ENCODE data around the gene MICAL1. TPM values are rescaled to one million over a fixed set of nuclear protein-coding genes. Genes with fewer than 3 reads are reported as not detected.

Gene MICAL1
- total RNA-seq, result 10 to 100 TPM; 18.9 to 29.0 TPM

- no peaks in the 10 kb centered on the region for H3K9me3 Mint-ChIP-seq
- H3K27ac Mint-ChIP-seq, result peak within 1 kb of the TSS; percentile 74 to 90
- H3K36me3 Mint-ChIP-seq, result no peaks in the 10 kb centered on the region
- peaks cover 0 to 4% of the 10 kb centered on the region in 2 donors for H3K27me3 Mint-ChIP-seq
- peak; percentile 77 for DNase-seq (ENCODE audit: low spot score)
- peak within 1 kb of the TSS; percentile 94 for H3K4me3 Mint-ChIP-seq
- ATAC-seq, result peak; percentile 78 to 86
- peaks cover 28 to 43% of the 10 kb centered on the region in 2 donors for H3K4me1 Mint-ChIP-seq (ENCODE audit: low read depth in 2 of 2)
Observed at GRCh38 chr6:109455437-109456110, at the start of gene MICAL1. MICAL1 (minus strand) TSS chr6:109455772; CDS start chr6:109454196, 1,576 bp downstream.

GRCh38 chr6:109503327-109504224 lies 48.0 kb upstream of the MICAL1 start:
- no peaks in the 10 kb centered on the region for H3K36me3 Mint-ChIP-seq
- H3K4me1 Mint-ChIP-seq (ENCODE audit: low read depth in 2 of 2), result no peaks in the 10 kb centered on the region
- no peaks in the 10 kb centered on the region for H3K9me3 Mint-ChIP-seq
- H3K27me3 Mint-ChIP-seq, result no peaks in the 10 kb centered on the region
- DNase-seq (ENCODE audit: low spot score) (no peak), ATAC-seq (no peak)
- no peak overlapping the region for H3K4me3 Mint-ChIP-seq
- no peak overlapping the region for H3K27ac Mint-ChIP-seq

- Mint-ChIP-seq H3K27me3 (peaks cover 3 to 12% of the 10 kb centered on the region in 2 donors), H3K4me1 (ENCODE audit: low read depth in 2 of 2) (no peaks in the 10 kb centered on the region), H3K36me3 (no peaks in the 10 kb centered on the region), H3K9me3 (no peaks in the 10 kb centered on the region), H3K27ac (no peak overlapping the region), H3K4me3 (no peak overlapping the region)
- ATAC-seq (no peak), DNase-seq (ENCODE audit: low spot score) (no peak)
Observed at GRCh38 chr6:109498936-109499335, 43.4 kb upstream of the MICAL1 start.

GRCh38 chr6:109498052-109498451 lies 42.5 kb upstream of the MICAL1 start:
- H3K4me1 Mint-ChIP-seq (ENCODE audit: low read depth in 2 of 2), result no peaks in the 10 kb centered on the region
- no peak overlapping the region for H3K4me3 Mint-ChIP-seq
- peaks cover 3 to 12% of the 10 kb centered on the region in 2 donors for H3K27me3 Mint-ChIP-seq
- ATAC-seq, result no peak
- H3K36me3 Mint-ChIP-seq, result no peaks in the 10 kb centered on the region
- H3K9me3 Mint-ChIP-seq, result no peaks in the 10 kb centered on the region
- no peak for DNase-seq (ENCODE audit: low spot score)
- H3K27ac Mint-ChIP-seq, result no peak overlapping the region

- no peak for ATAC-seq
Observed at GRCh38 chr6:109496036-109496772, 40.6 kb upstream of the MICAL1 start.

GRCh38 chr6:109493865-109494264 lies 38.3 kb upstream of the MICAL1 start:
- Mint-ChIP-seq H3K27me3 (peaks cover 3 to 12% of the 10 kb centered on the region in 2 donors), H3K4me1 (ENCODE audit: low read depth in 2 of 2) (peaks cover 15 to 16% of the 10 kb centered on the region in 2 donors), H3K4me3 (no peak overlapping the region), H3K36me3 (no peaks in the 10 kb centered on the region), H3K27ac (no peak overlapping the region), H3K9me3 (no peaks in the 10 kb centered on the region)
- DNase-seq (ENCODE audit: low spot score), result no peak
- no peak for ATAC-seq

More at GRCh38 chr6:109496036-109496772, 40.6 kb upstream of the MICAL1 start:
- H3K27ac Mint-ChIP-seq, result no peak overlapping the region
- H3K4me1 Mint-ChIP-seq (ENCODE audit: low read depth in 2 of 2), result peaks cover 8 to 9% of the 10 kb centered on the region in 2 donors
- peaks cover 3 to 12% of the 10 kb centered on the region in 2 donors for H3K27me3 Mint-ChIP-seq
- H3K4me3 Mint-ChIP-seq, result no peak overlapping the region
- no peak for DNase-seq (ENCODE audit: low spot score)
- no peaks in the 10 kb centered on the region for H3K9me3 Mint-ChIP-seq
- H3K36me3 Mint-ChIP-seq, result no peaks in the 10 kb centered on the region

GRCh38 chr6:109491207-109491938 lies 35.8 kb upstream of the MICAL1 start:
- DNase-seq (ENCODE audit: low spot score) (no peak), ATAC-seq (peak; percentile 81 to 97)
- Mint-ChIP-seq H3K36me3 (no peaks in the 10 kb centered on the region), H3K27ac (peak overlapping the region; percentile 2 to 20), H3K4me3 (peak overlapping the region; percentile 3), H3K9me3 (no peaks in the 10 kb centered on the region), H3K27me3 (no peaks in the 10 kb centered on the region), H3K4me1 (ENCODE audit: low read depth in 2 of 2) (peaks cover 15 to 16% of the 10 kb centered on the region in 2 donors)

- H3K4me3 Mint-ChIP-seq, result peak overlapping the region; percentile 3
- H3K27ac Mint-ChIP-seq, result peak overlapping the region; percentile 2 to 20
- no peaks in the 10 kb centered on the region for H3K9me3 Mint-ChIP-seq
- H3K36me3 Mint-ChIP-seq, result no peaks in the 10 kb centered on the region
- DNase-seq (ENCODE audit: low spot score) (no peak), ATAC-seq (no peak)
- H3K27me3 Mint-ChIP-seq, result no peaks in the 10 kb centered on the region
- peaks cover 15 to 16% of the 10 kb centered on the region in 2 donors for H3K4me1 Mint-ChIP-seq (ENCODE audit: low read depth in 2 of 2)
Observed at GRCh38 chr6:109490713-109491112, 35.1 kb upstream of the MICAL1 start.

- Mint-ChIP-seq H3K4me1 (ENCODE audit: low read depth in 2 of 2) (peaks cover 22 to 27% of the 10 kb centered on the region in 2 donors), H3K36me3 (no peaks in the 10 kb centered on the region), H3K27me3 (no peaks in the 10 kb centered on the region), H3K27ac (no peak overlapping the region), H3K9me3 (no peaks in the 10 kb centered on the region), H3K4me3 (no peak overlapping the region)
- DNase-seq (ENCODE audit: low spot score) (no peak), ATAC-seq (no peak)
Observed at GRCh38 chr6:109488001-109488400, 32.4 kb upstream of the MICAL1 start.

GRCh38 chr6:109486068-109486467 lies 30.5 kb upstream of the MICAL1 start:
- DNase-seq (ENCODE audit: low spot score), result no peak
- Mint-ChIP-seq H3K4me1 (ENCODE audit: low read depth in 2 of 2) (peaks cover 24 to 33% of the 10 kb centered on the region in 2 donors), H3K27ac (peak overlapping the region in 1 of 2 donors; percentile 25), H3K9me3 (no peaks in the 10 kb centered on the region), H3K27me3 (no peaks in the 10 kb centered on the region), H3K4me3 (no peak overlapping the region), H3K36me3 (peaks cover 9% of the 10 kb centered on the region)
- ATAC-seq, result no peak

- Mint-ChIP-seq H3K4me3 (no peak overlapping the region), H3K27ac (peak overlapping the region in 1 of 2 donors; percentile 25), H3K4me1 (ENCODE audit: low read depth in 2 of 2) (peaks cover 22 to 33% of the 10 kb centered on the region in 2 donors), H3K36me3 (peaks cover 16% of the 10 kb centered on the region), H3K9me3 (no peaks in the 10 kb centered on the region), H3K27me3 (no peaks in the 10 kb centered on the region)
- no peak for DNase-seq (ENCODE audit: low spot score)
- ATAC-seq, result no peak
Observed at GRCh38 chr6:109485266-109485935, 29.8 kb upstream of the MICAL1 start.

GRCh38 chr6:109484122-109484521 lies 28.6 kb upstream of the MICAL1 start:
- Mint-ChIP-seq H3K27ac (peak overlapping the region; percentile 23 to 51), H3K36me3 (peaks cover 21% of the 10 kb centered on the region), H3K27me3 (no peaks in the 10 kb centered on the region), H3K4me3 (peak overlapping the region; percentile 84), H3K4me1 (ENCODE audit: low read depth in 2 of 2) (peaks cover 29 to 43% of the 10 kb centered on the region in 2 donors), H3K9me3 (no peaks in the 10 kb centered on the region)
- ATAC-seq, result no peak
- DNase-seq (ENCODE audit: low spot score), result no peak

GRCh38 chr6:109483735-109484057 lies 28.1 kb upstream of the MICAL1 start:
- no peaks in the 10 kb centered on the region for H3K27me3 Mint-ChIP-seq
- H3K9me3 Mint-ChIP-seq, result no peaks in the 10 kb centered on the region
- peak overlapping the region; percentile 23 to 51 for H3K27ac Mint-ChIP-seq
- H3K4me1 Mint-ChIP-seq (ENCODE audit: low read depth in 2 of 2), result peaks cover 33 to 47% of the 10 kb centered on the region in 2 donors
- no peak for DNase-seq (ENCODE audit: low spot score)
- ATAC-seq, result no peak
- H3K36me3 Mint-ChIP-seq, result peaks cover 25% of the 10 kb centered on the region
- peak overlapping the region; percentile 84 for H3K4me3 Mint-ChIP-seq
